SHP77 treated with DMSO at 0.1 percent for 48 hours (cell line): ENCODE results near the gene WNT3A.

Experiments used
- DNase-seq: peaks from one replicate; lab custom pipeline; 2025; lab: John Stamatoyannopoulos, UW

WNT3A gene

DNA sequence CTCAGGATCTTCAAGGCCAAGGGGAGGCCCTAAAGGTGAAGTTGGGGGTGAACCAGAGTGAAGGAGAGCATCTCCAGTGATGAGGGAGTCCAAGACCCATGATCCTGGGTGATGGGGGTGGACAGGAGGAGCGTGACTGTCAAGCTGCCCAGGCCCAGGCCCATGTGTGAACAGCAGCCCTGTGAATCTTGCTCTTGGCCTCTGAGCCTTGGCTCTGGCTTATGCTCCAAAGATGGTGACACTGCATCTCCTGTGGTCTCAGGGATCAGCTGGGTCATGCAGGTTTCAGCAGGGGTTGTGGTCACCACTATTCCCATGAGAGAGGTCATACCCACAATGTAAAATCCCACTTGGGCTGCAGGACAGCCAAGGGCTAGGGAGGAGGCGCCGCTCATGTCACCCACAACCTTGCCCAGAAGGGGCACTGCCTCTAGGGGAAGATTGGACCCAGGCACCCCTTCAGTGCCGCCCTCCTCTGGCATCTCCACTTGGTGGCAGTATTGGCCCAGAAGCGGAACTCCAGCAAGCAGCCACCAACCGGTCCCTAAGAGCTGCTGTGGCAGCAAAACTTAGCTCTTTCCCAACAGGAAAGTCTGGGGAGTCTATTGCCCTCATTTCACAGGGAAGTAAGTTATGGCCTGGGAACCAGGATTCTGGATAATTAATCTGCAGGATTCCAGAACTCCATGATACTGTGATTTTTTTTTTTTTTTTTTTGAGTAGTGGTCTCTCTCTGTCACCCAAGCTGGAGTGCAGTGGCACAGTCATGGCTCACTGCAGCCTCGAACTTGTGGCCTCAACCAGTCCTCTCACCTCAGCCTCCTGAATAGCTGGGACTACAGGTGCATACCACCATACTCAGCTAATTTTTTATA lies 7.5 kb upstream of the WNT3A start:
- peak; percentile 46 for DNase-seq

GRCh38 chr1:228000416-228000815 lies 6.4 kb upstream of the WNT3A start:
- no peak for DNase-seq

- DNase-seq = no peak
These were observed 5.8 kb upstream of the WNT3A start for GRCh38 chr1:228000836-228001563.

DNA sequence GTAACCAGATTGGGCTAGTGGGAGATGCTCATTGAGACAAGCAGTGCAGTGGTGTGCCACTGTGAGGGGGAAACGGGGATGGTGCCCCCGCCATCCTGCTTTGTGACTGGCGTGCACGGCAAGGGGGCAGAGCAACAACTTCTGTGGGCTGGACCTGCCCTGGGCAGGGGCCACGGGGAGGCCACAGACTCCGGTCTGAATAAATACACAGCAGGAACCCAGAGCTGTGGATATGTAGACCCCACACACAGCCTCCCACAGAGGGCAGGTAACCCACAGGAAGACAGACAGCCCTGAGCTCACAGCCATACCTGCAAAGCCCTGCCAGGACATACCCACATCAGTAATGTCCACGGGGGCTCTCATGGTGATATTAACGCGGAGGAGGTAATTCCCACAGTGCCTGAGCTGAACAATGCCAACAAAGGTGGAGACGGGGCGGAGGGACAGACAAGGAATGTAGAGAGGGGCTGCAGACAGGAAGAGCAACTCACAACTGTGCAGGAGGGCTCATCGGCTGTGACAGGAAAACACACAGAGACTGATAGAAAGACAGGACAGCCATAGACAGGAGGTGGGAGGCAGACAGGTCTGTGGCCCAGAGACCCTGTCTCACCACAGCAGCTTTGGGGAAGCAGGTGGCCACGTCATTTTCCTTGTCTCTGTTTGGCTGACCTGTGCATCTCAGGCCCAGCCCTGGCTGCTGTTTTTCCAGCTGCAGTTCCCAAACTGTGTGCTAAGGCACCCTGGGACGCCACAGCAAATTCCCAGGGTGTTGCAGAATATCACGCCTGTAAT lies 4.9 kb upstream of the WNT3A start:
- no peak for DNase-seq

DNA sequence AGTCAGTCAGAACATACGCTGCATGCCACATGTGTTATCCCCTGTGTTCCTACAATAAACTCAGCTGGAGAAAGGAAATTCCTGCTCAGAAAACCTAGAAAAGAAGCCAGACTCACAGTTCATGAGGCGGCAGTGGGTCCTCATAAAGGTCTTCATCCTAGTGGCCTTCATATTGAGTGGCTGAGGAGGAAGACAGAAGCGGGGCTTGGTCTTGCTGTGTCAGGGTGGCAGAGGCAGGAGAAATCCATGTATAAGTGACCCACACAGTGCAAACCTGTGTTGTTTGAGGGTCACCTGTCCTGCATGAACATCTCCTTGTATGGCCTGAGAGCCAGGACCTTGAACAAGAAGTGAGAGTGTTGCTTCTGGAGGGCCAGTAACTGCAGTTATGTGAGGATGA lies 4.0 kb upstream of the WNT3A start:
- no peak for DNase-seq

- DNase-seq = no peak
These were observed 3.1 kb upstream of the WNT3A start for GRCh38 chr1:228003461-228004330.

DNA sequence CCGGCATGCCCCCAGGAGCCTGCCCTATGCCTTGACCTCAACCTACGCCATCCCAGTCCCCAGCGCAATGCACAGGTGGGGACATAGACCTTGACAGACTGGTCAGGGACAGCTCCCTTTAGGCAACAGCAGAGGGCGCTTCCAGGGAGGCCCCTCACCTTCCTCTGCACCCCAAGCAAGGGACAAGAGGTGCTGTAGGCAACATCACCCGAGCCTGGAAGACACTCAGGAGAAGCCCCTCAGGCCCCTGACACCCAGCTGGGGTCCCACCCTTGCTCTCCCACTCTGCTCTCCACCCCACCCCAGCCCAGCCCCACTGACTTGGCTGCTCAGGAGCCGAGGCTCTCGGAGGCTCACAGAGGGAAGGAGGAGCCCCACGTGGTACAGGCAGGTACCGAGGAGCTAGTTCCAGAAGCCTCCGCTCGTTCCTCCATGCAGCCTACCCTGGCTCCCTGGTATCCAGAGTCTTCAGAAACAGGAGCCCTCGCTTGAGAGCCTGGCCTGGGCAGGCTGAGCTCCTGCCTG lies 2.4 kb upstream of the WNT3A start:
- no peak for DNase-seq

- no peak for DNase-seq
These were observed 1.8 kb upstream of the WNT3A start for GRCh38 chr1:228004856-228005462.

GRCh38 chr1:228005511-228006033 lies 1.2 kb upstream of the WNT3A start:
- DNase-seq = no peak

GRCh38 chr1:228006034-228006785 lies 588 bp upstream of the WNT3A start:
- DNase-seq = no peak

DNA sequence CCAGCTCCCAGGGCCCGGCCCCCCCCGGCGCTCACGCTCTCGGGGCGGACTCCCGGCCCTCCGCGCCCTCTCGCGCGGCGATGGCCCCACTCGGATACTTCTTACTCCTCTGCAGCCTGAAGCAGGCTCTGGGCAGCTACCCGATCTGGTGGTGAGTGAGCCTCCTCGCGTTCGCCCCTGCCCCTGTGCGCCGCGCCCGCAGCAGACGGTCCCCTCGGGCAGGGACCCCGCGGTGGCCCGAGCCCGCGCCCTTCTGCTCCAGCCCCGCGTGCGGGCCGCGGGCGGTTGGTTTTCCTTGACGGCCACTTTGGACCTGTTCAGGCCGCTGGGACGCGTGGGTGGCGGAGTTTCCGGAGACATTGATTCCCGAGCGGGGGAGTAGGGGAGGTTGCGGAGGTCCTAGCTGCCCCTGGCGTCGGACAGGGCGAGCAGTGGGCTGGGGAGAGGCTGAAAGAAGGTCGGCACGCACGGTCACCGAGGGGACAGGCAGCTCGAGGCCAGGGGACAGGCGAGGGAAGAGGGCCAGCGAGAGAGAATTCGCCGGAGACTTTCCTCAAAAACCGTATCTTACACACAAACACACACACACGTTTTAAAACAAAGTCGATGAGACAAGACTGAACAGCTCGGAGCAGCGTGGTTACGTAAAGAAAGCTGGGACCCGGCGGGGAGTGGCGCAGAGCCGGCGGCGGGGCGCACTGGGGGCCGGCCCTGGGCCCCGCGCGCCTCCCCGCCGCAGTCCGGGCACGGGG lies 427 bp downstream of the WNT3A start:
- DNase-seq = no peak

DNA sequence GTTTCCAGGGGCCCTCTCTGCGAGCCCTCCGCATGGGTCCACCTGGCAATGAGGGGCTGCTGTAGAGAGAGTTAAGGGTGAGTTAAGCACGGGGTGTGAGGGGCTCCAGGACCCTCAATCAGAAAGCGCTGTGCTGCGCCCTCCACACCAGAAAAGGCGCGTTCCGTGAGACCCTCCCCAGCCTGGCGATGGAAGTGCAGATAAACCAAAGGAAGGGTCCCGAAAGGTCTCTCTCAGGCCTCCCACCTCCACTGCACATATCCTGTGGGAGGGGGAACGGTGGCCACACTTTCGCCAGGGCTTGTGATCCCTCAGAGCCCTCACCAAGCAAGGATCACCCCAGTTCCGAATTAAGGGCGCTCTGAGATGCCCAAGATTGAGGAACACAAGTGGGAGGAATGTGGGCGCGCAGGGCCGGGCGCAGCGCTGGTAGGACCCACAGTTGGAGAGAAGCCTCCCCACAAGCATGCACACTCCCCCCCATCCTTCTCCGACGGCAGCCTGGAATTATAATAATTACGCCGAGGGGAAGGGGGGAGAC lies 1.1 kb downstream of the WNT3A start:
- DNase-seq = no peak

DNA sequence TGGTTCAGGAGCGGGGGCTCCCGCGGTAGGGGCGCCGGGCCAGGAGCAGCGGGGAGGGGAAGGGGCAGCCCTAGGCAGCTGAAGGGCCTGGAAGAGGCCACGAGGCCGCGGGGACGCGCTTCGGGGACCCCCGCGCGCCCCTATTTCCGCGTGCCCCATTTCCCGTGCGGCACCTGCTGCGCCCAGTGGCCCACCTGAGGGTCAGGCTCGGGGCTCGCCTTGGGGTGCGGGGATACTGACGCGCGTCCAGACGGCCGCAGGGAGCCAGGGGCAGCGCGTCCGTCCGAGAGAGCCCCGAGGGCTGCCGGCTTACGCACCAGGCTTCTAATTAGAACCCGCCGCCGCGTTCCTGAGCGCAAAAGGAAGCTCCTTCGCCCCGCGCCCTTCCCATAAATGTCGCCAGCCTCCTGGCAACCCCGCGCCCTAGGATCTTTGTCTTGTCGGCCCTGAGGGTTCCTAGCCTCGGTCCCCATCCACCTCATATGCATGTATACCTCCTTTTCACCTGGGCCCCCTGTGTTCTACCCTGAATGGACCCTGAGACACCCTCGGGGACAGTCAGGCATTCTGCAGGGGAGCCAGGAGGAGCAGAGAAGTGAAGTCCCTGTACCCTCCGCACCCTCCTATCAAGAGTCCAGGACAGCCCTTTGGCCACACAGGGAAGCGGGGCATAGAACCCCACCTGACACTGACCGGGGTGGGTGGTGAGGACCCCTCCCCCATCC lies 1.8 kb downstream of the WNT3A start:
- no peak for DNase-seq

DNA sequence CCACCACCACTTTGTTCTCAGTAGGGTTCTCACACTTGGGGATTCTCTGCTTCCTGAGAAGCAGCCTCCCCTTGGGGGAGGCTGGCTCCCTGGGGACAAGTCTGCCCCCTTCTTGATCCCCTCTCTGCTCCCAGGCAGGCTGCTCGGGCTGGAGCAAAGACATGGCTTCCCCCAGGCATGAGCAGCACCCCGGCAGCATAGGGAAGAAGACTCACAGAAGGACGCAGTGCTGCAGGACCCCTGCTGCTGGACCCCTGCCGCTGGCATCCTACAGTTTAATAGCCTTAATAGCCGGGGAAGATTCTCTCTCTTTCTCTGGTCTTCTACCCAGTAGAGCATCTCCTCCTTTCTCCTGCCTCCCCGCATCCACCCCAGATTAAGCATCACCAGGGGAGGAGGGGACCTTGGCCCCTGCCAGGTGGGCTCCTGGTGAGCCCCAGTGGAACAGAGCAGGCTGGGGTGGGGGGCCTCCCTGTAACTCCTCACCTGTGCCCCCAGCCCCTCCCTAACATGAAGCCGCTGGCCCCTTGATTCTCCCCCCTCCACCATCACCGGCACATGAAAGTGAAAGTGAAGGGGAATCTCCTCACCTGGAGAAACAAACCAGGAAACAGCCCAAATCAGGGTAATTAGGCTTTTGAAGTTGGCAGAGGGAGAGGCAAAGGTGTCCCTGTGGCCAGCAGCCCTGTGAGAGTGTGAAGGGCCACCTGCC lies 2.5 kb downstream of the WNT3A start:
- DNase-seq = no peak

DNA sequence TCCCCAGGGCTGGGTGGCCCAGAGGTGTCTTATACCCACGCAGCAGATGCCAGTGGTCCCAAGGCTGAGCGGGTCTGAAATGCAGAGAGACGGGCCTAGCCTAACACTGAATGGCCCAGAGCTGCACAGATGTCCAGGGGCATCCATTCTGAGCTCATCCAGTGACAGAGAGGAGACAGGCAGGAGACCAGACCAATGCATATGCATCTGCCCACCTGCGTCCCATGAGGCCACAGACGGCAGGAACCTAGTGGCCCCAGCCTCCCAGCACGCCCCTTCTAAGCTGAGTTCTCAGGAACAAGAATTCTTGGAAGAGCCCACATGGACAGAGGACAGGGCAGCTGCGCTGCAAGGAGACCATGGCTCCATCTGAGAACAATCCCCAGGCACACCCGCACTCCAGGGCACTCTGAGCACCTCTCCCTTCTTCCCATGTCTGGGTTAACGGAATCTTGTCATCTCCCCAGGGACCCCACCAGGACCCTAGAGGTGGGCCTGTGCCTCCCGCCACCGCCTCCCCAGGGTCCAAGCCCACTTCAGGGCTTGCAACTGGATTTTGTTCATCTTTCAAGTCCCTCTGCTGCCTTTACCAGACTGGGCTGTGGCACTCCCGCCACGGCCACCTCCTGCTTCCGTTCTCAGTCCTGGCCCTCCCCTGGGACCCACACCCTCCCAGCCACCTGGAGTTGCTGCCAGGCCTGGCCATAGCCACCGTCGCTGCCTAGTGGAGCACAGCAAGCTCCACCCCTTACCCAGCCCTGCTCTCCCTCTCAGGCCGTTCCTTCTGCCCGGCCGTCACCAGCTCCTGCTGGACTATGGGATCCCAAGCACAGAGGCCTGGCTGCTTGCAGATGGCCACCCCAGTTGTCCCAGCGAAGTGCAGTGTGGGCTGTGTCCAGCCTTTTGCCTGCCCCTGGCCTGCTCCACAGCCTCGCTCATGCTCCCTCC lies 3.3 kb downstream of the WNT3A start:
- DNase-seq = no peak

DNA sequence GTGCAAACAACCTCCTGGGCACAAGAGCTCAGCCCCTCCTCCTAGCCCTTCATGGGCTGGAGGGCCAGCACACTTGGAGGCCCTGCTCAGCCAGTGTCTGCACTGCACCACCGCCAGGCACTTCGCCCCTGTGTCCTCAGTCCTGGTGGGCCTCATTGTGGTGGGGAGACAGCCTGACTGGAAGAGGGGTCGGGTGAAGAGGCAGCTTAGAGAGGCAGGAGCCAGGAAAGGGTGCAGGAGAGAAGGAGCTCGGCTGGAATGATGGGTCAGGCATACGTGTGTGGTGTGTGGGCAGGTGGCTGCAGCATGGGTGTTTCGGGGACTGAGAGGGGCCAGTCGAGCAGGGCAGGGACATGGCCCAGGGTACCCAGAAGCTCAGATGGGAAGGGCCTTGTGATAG lies 4.1 kb downstream of the WNT3A start:
- no peak for DNase-seq
